Cardiac fibroblast (primary cell): ENCODE data around the gene STXBP5L.
"Not testable (repeated sequence)": the region's sequence is repeated elsewhere in the genome, so short reads cannot be mapped to it uniquely, and the experiment has no call there.

Experiments used
- DNase-seq, 2 donors: peaks; one replicate each; pipeline versions ENCODE4 v3.0.0 to v3.0.0-alpha.2; 2010; ENCODE audit warnings: low read depth in 2 of 2
- H3K4me3 ChIP-seq, 2 donors: replicated peaks in 1 of 2; 1 replicate in 1 of 2; 2 replicates in 1 of 2; pipeline ENCODE4 v1.5.1; 2011; ENCODE audit warnings: low read depth in 2 of 2, low read length in 2 of 2, mild to moderate bottlenecking in 2 of 2, moderate library complexity in 1 of 2
- CTCF ChIP-seq: IDR thresholded peaks from one replicate; pipeline ENCODE4 v1.5.1; 2011; ENCODE audit warnings: low read depth, mild to moderate bottlenecking, low read length, inconsistent platforms

Gene STXBP5L

GRCh38 chr3:121152573-121152972 is 244.6 kb downstream of the STXBP5L start:
- DNase-seq, result peak; percentile 24 to 34
- no peak for TF ChIP-seq CTCF

DNA sequence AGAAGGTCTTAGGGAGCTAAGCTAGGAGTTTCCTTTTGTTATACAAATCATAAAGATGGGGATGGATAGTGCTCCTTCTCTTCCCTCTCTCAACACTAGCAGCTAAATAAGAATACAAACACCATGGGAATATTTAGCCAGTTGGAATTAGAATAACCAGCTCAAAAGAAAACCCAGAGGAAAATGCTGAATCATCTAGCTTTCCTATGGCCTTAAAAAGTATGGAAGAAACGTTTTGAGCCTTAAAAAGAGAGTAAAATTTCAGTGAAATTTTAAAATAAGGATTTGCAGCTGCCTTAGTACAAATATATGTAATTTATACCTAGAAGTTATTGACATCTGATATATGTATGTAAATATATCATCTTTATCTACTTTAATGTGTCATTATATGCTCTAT is 245.8 kb downstream of the STXBP5L start:
- DNase-seq, result no peak
- no peak for TF ChIP-seq CTCF
- no peak overlapping the region for H3K4me3 ChIP-seq

More at GRCh38 chr3:121152573-121152972, 244.6 kb downstream of the STXBP5L start:
- no peak overlapping the region for H3K4me3 ChIP-seq

DNA sequence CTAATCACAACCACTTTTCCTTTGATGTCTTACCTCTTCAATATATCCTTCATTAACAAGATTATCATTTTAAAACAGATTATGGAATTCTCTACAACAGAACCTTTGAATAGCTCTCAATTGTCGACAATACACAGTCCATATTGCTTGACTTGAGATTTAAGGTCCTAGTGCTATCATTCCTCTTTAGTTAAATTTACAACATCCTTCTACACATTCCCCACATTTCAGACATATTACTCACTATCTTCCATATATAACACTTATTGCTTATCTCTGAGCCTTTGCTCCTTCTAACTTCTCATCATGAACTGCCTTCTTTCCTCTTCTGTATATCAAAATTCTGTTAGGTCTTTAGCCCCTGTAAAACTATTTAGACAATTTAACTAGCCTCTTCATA is 247.0 kb downstream of the STXBP5L start:
- no peak overlapping the region for H3K4me3 ChIP-seq
- no peak for DNase-seq
- TF ChIP-seq CTCF, result no peak

DNA sequence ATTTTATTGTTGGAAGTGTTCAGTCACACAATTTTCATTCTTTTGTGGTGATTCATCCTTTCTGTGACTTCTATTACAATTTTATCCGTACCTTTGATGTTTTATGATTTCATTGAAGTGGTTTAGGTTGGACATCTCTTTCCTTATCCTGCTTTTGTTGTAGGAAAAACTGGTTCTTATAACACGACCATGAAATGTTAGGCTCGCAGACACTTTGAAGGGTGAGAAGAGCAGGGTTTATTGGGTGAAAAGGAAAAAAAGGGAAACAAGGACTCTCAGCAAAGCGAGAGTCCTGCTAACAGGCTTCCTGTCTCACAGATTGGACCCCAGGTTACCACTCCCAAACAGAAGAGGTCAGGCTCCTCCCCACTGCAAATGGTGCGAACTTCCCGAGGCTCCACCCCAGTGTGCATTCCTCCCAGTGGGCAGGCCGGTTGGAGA is 257.4 kb downstream of the STXBP5L start:
- no peak for DNase-seq
- TF ChIP-seq CTCF, result no peak
- H3K4me3 ChIP-seq, result no peak overlapping the region

GRCh38 chr3:121167374-121168139 is 259.6 kb downstream of the STXBP5L start:
- TF ChIP-seq CTCF, result no peak
- DNase-seq, result no peak
- H3K4me3 ChIP-seq, result no peak overlapping the region

- DNase-seq, result no peak
- TF ChIP-seq CTCF, result no peak
- H3K4me3 ChIP-seq, result no peak overlapping the region
Measured at GRCh38 chr3:121175083-121175482, 267.1 kb downstream of the STXBP5L start.

GRCh38 chr3:121190626-121191025 is 282.6 kb downstream of the STXBP5L start:
- H3K4me3 ChIP-seq, DNase-seq: not testable (repeated sequence)
